GM18499 (cell line): ENCODE data around the gene C22orf39.

Source experiments
- ATAC-seq: cut with Tn5 transposase; IDR thresholded peaks from one replicate; pipeline ENCODE4 v1.9.1; 2021; ENCODE audit warnings: moderate number of reproducible peaks; ENCODE audit not compliant: insufficient read depth, unreplicated experiment

Gene C22orf39

GRCh38 chr22:19405652-19406051, 41.9 kb downstream of the C22orf39 start:
- ATAC-seq = no peak

GRCh38 chr22:19405133-19405532, 42.4 kb downstream of the C22orf39 start:
- ATAC-seq = no peak

- ATAC-seq = no peak
These were observed 42.8 kb downstream of the C22orf39 start for GRCh38 chr22:19404676-19405075.

DNA sequence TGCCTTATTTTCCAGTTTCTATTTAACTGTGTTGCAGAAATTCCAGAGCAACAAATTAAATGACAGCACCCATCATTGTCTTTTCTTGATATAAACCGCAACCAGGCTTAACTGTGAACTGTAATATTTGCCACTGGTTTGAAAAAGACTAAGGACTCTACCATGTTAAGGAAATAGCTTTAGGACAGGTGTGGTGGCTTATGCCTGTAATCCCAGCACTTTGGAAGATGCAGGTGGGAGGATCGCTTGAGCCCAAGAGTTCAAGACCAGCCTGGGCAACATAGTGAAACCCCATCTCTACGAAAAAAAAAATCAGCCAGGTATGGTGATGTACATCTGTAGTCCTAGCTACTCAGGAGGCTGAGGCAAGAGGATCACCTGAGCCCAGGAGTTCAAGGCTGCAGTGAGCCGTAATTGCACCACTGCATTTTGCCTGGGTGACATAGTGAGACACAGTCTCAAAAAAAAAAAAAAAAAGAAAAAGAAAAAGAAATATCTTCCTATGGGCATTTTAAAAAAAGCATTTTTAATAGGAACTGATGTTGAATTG, 44.8 kb downstream of the C22orf39 start:
- no peak for ATAC-seq

DNA sequence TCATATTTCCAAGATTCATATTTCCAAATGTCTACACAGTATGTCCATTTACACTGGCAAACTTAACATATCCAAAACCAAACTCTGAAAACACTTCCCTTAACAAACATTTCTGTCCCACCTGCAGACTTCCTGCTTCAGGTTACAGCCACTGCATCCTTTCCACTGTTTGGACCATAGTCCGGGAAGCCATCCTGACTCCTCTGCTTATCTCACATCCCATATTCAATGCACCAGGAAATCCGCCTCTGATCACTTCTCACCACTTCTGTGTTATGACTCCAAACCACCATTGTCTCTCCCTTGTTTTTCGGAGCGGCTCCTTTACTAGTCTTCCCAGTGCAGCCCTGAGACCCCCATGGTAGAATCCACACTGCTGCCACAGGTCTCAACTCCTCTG, 46.0 kb downstream of the C22orf39 start:
- no peak for ATAC-seq

DNA sequence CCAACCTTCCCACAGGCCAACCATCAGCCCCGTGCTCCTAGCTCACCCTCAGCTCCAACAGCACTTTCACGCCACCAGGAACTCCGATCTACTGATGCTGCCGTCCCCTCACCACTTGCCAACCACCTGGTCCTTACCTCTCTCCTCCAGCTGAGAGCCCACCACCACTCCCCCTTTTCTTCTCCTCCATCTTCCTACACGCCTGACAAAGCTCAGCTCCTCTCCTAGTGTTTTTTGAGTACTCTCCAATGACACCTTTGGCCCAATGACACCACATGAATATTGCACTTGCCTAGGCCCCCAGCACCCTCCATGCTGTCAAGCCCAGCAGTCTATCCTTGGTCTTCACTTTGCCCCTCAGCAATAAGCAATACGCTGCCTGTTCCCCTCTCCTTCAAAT, 46.6 kb downstream of the C22orf39 start:
- no peak for ATAC-seq

- no peak for ATAC-seq
These were observed 48.9 kb downstream of the C22orf39 start for GRCh38 chr22:19398652-19399051.

GRCh38 chr22:19398206-19398605, 49.3 kb downstream of the C22orf39 start:
- no peak for ATAC-seq

DNA sequence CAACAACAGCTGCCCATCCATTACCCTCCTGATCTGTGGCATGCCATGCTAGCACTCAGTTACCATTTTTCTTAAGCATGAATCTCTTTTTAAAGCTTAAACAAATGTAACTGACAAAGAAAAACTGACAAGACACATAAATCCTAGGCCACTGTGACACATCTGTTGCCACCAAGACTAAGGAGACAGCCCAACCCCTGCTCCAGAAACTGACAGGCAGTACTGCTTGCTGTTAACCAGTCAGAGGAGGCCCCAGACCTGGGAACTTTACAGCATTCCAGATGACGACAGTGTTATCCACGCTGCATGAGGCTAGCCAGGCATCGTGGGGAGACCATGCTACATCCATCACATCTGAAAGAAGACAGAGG, 49.8 kb downstream of the C22orf39 start:
- ATAC-seq = no peak

GRCh38 chr22:19396934-19397733, 50.4 kb downstream of the C22orf39 start:
- no peak for ATAC-seq

- ATAC-seq = no peak
These were observed 51.0 kb downstream of the C22orf39 start for GRCh38 chr22:19396561-19396933.

- no peak for ATAC-seq
These were observed 52.2 kb downstream of the C22orf39 start for GRCh38 chr22:19395276-19395675.

- ATAC-seq = no peak
These were observed 53.0 kb downstream of the C22orf39 start for GRCh38 chr22:19394274-19395050.

GRCh38 chr22:19393704-19394103, 53.8 kb downstream of the C22orf39 start:
- no peak for ATAC-seq
